Stimulated activated CD8-positive, alpha-beta memory T cell treated with anti-CD3 and anti-CD28 coated beads, Interleukin-12 subunit alpha, Interleukin-12 subunit beta, amount 100 ng/mL, for 24 hours (primary cell): ENCODE measurements around the gene ERC2.

Experiments
- DNase-seq: peaks from one replicate; pipeline ENCODE4 v3.0.0-alpha.2; 2020; ENCODE audit errors: extremely low read depth

Gene ERC2

DNA sequence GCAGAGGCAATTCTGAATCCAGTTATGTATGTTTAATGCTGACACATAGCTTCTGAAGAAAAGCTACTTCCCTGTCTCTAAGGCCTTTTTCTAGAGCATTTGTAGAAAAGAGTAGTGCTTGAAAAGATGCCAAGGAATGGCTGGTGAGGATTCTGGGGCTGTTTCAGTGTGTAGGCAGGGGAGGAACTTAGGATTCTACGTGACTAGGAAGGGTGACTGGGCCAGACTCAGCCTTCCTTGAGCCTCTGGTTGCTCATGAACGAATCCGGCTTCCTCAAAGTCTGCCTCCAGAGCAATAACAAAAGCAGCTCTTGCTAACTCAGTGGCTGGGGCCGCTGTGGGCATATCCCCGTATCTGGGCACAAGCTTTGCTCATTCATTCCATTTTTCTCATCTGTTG lies 876.4 kb downstream of the ERC2 start:
- no peak for DNase-seq

DNA sequence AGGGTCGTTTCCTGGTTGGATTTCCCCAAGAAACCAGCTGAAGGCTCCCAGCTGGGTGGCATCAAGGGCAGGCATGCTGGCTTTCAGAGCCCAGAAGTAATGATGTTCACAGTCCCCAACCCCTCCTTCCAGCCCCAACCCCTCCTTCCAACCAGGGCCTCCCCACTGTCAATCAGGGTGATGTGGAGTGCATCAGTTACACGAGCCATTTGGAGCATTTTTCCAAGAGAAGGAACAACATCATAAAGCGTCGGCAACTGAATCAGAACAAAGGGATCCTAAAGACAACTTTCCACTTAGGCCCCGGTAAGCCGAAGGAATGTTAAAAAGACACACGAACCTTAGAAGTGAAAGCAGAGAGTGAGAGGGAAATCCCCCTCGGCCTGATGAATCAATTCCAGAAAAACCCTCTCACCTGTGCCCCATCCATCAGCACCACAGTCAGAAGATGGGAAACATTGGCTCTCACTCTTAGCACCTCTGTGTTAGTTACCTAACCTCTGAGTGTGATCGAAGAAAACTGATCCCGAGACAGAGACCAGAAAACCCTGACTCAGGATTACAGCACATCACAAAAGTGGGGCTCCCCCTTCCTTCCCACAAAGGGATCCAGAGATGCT lies 880.0 kb downstream of the ERC2 start:
- no peak for DNase-seq

- no peak for DNase-seq
Observed at GRCh38 chr3:55585856-55586255, 882.4 kb downstream of the ERC2 start.

DNA sequence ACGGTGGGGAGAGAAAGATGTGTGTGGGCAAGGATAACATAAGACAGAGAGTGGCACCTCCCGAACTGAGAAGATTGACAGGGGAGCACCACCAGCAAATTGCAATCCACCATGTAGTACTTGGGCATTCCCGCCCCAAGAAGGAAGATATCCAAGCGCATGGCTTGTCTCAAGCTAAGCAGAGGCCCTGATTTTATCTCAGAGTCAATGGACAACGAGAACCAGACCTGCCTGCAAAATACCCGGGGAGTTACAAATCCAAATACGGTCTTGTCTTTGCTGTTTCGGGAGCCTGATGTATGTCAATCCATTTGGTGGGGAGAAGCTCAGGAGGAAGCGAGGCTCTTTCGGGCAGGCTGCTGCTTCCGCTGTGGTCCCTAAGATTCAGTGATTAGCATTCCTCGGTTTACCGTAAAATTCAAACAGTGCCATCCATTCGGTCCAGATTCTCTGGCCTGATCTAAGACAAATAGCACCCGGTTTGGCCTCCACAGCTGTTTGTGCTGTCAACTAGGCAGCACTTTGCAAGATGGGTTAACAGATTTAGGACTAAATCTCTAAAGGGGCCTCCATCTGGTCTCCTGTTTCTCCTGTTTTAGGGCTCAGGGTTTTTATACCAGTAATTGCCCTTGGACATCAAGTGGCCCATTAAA lies 883.4 kb downstream of the ERC2 start:
- no peak for DNase-seq

DNA sequence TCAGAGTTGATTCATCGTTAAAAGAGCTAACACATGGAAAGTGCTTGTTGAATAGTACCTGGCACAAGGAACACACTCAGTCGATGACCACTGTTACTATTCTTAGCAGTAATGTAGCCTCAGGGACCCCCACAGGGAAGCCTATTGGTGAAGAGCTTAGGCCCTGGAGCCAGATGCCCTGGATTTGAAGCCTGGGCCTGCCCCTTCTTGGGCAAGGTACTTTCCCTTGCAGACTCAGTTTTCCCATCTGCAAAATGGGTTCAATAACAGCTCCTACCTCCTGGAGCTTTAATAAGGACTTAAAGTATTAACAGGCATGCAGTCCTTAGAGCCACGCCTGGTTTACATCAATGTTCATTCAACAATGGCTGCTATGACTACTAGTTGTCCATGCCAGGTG lies 884.2 kb downstream of the ERC2 start:
- DNase-seq, result no peak

DNA sequence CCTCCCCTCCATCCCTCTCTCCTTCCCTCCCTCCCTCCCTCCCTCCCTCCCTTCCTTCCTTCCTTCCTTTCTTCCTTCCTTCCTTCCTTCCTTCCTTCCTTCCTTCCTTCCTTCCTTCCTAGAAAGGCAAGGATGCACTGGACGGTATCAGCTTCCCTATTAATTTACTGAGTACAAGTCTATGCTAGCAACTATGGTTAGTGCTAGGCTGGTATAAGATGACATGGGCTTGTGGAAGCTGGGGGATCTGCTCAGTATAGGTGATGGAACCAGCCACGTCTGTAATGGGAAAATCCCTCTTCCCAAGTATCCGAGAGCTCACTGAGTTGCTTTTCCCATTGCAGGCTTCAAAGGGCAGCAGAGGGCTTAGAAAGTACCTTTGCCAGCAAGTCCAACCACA lies 884.8 kb downstream of the ERC2 start:
- DNase-seq, result no peak

DNA sequence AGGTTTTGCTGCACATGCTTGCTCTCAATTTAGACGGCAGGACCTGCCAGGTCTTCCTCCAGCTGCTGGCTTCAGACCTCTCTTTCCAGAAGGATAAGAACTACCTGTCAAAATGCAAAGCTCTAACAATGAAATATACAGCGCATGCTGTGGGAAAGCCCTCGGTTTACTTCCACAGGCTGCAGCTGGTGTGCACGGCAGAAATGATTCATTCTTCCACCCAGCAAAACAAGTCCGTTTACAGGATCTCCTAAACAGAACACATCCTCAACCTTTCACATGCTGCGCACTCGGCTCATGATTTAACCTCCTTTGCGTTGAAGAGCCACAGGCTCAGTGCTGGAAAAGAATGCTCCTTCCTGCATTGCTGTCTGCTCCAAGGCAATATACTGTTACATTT lies 888.8 kb downstream of the ERC2 start:
- DNase-seq, result no peak

GRCh38 chr3:55576621-55577388 lies 891.5 kb downstream of the ERC2 start:
- DNase-seq, result no peak

GRCh38 chr3:55574671-55575070 lies 893.6 kb downstream of the ERC2 start:
- no peak for DNase-seq

DNA sequence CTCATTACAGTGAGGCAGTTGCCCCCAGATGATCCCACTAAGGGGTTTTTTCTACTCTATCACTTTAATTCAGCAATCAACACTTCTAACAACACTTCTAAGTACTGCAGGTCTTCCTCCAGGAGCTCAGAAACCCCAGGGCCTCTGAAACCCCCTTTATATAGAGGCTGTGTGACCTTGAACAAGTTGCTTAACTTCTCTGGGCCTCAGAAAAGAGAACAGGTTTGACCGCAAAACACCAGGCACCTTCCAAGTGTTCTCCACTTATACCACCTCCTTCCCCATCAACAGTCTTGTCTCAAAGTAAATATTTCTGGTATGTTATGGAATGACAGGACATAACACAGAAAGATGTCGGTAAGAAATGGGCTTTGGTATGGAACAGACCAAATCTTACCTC lies 895.5 kb downstream of the ERC2 start:
- DNase-seq, result no peak

DNA sequence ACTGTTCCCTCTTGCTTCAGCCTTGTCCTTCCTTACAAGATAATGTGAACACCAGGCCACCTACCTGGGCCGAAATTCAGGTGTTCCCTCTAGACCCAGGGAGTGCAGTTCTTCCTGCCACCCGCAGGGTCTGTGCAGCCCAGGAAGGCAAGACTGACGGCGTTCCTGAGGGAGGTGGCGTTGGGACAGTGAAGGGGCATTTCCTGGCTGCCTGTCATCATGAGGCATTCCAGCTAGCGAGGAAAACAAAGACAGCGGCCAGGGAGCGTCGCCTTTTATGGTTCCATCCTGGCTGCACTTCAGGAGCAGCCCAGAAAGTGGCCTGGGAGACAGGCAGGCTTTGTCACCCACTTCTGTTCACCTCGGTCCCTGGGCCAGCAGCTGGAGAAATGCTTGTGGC lies 896.4 kb downstream of the ERC2 start:
- no peak for DNase-seq

DNA sequence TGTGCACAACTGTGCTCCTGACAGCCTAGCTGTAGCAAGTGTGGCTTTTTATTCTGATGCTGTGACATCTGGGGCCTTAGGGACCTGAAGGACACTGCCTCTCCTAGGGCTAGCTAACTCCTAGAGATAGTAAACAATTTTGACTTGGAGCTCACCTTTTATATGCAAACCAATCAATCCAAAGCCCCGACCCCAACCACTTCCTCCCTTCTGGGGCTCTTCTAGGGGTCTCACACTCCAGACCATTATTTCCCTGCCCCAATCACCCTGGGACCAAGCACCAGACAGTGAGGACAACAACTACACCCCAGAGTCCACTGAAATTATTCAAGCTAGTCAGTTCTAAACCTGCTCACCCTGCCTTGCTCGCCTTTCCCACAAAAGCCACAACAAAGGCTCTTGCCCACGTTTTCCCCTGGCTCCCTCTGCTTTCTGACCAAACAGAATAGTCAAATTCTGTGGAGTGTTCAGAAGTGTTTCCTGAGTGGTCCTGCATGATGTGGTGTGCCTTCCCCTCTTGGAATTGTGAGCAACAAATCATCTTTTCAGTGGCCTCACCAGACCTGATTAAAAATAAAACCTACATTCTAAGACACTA lies 897.0 kb downstream of the ERC2 start:
- no peak for DNase-seq

DNA sequence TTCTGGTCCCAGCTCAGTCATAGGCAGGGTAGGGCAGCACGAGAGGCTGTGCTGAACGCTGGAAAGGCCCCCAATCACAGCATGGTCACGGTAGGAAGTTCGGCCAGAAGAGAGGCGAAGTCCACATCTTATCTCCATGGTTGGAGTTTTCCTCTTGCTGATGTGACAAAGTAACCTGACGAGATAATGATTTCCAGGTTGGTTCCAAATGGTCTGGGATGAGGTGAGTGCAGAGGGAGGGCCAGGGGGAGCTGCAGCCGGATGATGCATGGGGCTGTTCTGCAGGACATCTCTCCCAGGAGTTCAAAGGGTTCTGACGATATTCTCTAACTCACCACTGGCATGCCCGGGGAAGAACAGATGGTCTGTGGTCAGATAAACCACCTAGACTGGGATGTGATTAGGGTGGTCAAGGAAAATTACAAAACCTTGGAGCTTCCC lies 898.0 kb downstream of the ERC2 start:
- DNase-seq, result no peak

GRCh38 chr3:55569033-55569599 lies 899.2 kb downstream of the ERC2 start:
- DNase-seq, result no peak

GRCh38 chr3:55567615-55568014 lies 900.7 kb downstream of the ERC2 start:
- no peak for DNase-seq

- no peak for DNase-seq
Observed at GRCh38 chr3:55567121-55567520, 901.1 kb downstream of the ERC2 start.

DNA sequence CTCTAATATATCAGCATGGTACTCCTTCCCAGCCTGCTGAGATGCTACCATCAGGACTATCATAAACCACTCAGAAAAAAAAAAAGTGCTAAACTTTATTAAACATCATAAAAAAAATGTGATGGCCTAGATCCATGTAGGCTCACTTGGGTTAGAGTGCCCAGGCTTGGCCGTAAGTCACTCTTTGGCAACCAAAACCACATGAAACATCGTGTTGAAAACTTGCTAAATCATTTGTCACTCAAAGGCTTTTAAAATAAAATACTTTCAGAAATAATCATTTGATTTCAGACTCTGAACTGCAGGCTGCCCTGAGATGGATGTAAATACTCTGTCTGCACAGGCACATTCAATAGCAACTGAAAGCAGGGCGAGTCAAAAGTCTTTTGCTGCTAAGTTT lies 902.7 kb downstream of the ERC2 start:
- no peak for DNase-seq

DNA sequence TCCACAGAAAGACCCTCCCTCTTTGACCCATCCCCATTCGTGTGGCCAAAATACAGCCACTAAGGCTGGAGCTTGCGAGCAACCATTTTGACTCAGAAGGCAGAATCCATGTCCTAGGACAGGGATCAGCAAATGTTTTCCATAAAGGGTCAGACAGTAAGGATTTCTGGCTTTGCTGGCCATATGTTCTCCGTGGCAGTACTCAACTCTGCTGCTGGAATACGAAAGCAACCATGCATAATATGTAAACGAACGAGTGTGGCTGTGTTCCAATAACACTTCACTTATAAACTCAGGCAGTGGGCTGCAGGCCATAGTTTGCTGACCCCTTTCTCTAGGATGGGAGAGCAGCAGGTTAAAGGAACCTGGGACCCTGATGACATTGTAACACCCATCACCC lies 903.5 kb downstream of the ERC2 start:
- DNase-seq, result no peak

DNA sequence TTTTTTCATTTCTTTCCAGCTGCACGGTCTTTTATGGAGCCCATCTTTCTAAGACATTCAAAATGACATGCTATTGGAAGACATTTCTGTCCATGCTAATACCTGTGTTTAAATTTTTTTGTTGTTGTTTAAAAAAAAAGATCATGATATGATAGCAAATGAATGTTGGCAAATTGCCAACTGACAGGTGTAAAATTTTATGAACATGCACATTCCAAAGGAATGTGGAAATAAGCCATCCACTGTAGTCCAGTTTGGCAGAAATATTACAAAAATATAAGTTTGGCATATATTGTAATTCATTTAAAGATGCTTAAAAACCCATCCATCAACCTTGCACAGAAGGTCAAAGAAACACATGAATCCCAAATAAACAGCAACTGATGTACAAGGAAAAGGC lies 905.6 kb downstream of the ERC2 start:
- DNase-seq, result no peak

DNA sequence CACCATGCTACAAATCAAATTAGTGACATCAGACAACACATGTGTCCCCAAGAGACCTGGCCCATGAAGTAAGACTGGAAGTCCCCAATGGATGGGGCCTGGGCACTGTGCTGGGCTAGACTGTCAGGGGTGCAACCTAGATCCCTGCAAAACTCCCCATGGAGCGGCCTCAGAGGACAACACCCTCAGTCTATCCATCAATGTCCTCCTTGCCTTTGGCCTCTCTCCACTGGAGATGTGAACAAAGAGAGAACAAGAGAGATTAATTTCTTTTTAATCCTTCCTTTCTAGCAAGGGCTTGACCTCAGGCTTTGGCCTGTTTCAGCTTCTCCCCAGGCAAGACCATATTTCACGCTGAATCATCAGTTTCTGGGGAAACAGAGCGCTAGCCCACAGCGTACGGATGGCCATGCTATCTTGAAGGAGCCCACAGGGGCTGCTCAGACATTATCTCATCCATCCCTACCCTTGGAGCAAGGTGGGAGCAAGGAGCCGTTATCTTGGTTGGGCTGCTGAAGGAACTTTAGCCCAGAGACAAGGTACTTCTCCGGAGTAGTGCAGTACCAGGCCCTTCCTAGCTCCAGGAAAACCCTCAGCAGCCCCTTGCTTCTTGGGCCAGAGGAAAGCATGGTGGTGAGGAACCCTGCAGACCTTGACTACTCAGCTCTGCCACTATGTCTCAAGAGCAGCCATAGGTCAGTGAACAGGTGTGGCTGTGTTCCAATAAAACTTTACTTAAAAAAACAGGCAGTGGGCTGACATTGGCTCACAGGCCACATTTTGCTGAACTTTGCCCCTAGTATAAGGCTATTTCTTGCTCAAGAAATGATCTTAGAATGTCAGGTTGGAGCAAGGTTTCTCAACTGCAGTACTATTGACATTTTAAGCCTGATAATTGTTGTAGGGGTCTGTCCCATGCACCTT lies 908.5 kb downstream of the ERC2 start:
- no peak for DNase-seq

GRCh38 chr3:55558316-55558715 lies 910.0 kb downstream of the ERC2 start:
- DNase-seq, result no peak
